HG03045 (cell line): ENCODE measurements around the gene C20orf202.

ENCODE experiments used
- ATAC-seq: cut with Tn5 transposase; IDR thresholded peaks from one replicate; pipeline ENCODE4 v1.9.1; 2021; ENCODE audit warnings: mild to moderate bottlenecking, moderate library complexity; ENCODE audit not compliant: unreplicated experiment

The C20orf202 gene

DNA sequence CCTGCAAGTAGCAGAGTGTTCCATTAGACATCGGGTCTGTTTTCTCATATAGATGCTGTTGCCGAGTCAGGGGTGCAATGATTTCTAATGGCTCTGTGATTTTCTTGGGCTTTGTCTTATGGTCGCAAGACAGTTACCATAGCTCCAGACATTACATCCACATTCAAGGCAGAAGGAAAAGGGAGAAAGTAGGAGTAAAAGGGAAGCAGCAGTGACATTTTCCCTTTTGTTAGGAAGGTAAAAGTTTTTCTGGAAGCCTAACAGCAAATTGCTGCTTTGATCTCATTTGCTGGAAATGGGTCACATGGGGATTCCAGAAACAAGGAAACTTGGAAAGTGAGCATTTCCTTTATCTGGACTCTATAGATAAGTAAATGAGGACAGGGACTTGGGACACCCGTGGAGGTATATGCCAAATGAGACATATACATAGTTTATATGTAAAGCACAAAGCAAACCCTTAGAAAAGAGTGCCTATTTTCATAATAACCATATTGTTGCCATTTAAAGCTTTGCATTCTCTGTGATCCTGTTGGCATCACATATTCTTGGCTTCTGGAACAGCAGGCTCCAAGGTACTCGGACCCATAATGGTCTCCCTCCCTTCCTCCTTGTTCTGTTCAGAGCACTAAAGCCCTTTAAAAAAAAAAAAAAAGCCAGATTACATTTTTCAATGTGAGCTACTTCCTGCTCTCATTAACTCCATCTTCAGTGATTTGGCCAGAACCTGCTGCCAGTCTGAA, at the start of gene C20orf202:
C20orf202 (plus strand) TSS at position 693 of the 743 bp plus-strand sequence. CDS start 132 bp downstream, outside the sequence.
- ATAC-seq: no peak

DNA sequence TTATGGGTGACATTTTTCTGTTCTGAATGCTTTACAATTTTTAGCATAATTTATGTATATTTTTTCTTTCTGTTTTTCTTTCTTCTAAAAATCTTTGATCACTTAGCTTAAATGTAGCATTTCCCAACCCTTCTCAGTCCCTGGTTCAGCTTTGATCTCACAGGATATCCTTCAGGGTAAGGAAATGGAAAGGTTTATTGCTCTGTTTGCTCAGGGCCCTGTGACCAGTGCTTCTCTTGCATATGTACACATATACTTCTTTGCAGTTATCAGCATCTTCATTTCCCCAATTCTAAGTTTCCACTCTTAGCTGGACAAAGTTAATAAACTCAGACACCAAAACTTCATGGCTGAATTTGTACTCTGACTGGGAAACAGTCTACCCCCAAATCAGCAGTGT, 49.0 kb upstream of the C20orf202 start:
- ATAC-seq: no peak

GRCh38 chr20:1154691-1155090, 48.6 kb upstream of the C20orf202 start:
- no peak for ATAC-seq

DNA sequence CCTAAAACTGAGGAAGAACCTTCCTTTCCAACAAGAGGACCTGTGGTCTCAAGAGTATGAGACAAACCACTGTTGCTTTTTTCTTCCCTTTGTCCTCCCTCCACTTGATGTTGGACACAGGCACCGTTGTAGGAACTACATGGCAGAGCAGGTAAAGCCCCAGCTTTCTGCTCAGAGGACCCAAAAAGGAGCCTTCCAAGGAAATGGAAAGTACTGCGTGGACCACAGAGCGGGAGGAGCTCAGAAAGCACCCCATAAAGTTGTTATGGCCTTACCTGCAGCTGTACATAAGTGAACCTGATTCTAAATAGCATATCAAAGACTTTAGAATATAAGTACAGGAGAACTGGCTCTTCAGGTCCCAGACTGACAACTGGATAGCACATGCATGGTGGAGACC, 47.9 kb upstream of the C20orf202 start:
- ATAC-seq: no peak

DNA sequence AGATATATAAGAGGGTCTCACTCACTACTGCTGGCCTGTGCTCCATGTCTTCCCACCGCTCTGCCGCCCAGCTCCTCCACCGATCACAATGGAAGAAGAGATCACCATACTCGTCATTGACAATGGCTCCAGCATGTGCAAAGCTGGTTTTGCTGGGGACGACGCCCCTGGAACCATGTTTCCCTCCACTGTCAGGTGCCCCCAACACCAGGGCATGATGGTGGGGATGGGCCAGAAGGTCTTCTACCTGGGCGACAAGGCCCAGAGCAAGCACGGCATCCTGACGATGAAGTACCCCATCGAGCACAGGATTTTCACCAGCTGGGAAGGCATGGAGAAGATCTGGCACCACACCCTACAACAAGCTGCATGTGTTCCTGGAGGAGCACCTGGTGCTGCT, 42.8 kb upstream of the C20orf202 start:
- ATAC-seq: no peak

DNA sequence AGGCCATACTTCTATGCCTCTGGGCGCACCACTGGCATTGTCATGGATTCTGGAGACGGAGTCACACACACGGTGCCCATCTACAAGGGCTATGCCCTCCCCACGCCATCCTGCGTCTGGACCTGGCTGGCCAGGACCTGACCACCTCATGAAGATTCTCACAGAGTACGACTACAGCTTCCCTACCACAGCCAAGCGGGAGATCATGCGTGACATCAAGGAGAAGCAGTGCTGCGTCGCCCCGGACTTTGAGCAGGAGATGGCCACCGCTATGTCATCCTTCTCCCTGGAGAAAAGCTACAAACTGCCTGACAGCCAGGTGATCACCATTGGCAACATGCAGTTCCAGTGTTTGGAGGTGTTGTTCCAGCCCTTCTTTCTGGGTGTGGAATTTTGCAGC, 42.3 kb upstream of the C20orf202 start:
- ATAC-seq: no peak

GRCh38 chr20:1163105-1163504, 40.1 kb upstream of the C20orf202 start:
- no peak for ATAC-seq

DNA sequence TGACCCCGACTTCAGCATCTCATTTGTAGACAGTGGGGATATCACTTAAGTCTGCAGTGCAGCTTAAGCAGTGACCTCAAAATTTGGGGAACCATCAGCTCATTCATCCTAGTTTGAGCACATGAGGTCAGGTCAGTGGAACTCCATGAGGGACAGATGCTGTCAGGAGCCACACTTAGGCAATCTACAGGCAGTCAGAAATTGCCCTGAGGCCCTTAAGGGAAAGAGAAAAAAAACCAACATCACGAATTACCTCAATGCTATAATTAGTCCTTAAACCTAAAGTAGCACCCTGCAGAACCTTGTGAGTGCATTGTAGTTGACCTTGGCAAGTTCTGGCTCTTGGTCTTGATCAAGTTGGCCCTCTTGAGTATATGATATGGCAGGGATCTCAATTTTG, 39.6 kb upstream of the C20orf202 start:
- no peak for ATAC-seq

DNA sequence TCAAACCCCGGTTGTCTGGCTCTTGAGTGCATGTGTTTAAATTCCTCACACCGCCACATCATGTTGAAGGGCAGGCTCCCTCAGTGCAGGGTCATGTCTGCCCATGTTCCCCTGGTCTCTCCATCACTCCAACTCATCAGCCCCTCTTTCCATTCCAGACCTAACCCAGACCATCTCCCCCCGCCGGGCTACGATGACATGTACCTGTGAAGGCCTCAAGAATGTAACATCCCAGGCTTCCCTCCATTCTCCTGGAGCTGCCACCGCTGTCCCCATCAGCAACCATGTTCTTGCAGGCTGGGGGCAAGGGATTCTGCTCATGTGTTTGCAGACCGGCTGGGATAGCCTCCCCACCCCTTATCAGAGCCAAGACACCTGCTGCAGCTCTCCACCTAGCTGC, 38.4 kb upstream of the C20orf202 start:
- ATAC-seq: no peak

- ATAC-seq: no peak
Observed at GRCh38 chr20:1165521-1165920, 37.7 kb upstream of the C20orf202 start.

DNA sequence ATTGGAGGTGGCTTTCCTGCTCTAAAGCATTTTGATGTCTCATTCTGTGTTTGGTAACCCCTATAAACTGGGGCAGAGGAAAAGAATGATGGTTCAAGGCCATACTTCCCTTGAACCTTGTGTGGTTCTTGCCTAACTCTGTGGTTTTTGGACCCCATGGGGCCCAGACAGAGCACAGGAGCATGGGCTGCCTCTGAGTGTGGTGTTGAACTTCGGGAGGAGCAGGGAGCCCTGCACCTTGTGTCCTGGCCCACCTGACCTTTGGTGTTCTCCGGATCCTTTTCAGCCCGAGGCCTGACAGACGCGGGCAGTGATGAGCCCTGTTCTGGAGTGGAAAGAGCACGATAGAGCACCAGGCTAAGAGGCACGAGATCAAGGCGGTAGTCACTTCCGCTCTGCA, 37.3 kb upstream of the C20orf202 start:
- ATAC-seq: no peak

GRCh38 chr20:1166948-1167720, 36.1 kb upstream of the C20orf202 start:
- ATAC-seq: no peak

- ATAC-seq: no peak
Observed at GRCh38 chr20:1169224-1169623, 34.0 kb upstream of the C20orf202 start.

GRCh38 chr20:1171461-1172093, 31.7 kb upstream of the C20orf202 start:
- no peak for ATAC-seq

GRCh38 chr20:1173698-1174097, 29.6 kb upstream of the C20orf202 start:
- ATAC-seq: no peak

DNA sequence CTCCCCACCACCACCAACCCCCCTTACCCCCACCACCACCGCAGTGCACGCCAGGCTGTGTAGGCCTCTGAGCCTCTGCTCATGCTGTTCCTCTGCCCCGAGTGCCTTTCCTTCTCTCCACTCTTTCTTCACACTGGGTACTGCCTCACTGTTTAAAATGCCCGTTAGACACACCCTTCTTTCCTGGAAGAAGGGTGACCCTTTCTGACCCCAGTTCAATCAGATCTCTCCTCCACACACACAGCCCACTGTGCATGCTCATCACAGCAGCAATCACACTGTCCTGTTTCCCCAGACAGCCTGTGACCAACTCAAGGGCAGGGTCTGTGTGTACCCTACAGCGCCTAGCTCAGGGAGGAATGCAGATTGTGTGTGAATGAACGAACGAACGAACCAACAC, 28.5 kb upstream of the C20orf202 start:
- ATAC-seq: no peak

DNA sequence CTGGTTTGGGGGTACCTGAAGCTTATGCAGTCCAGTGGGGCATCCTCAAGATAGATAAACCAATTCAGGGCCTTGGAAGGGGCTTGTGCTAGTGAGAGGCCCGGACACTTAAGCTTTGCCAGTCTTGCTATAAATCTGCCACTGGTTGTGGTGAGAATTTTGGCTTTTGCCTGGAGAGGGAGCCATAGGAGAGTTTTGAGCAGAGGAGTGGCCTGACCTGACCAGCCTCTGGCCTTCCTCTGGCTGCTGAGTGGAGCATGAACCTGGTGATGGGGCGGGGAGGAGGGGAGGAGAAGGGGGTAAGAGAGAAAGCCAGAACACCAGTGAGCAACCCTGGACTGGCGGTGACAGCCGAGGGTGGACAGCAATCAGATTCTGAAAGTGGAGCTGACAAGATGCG, 25.6 kb upstream of the C20orf202 start:
- ATAC-seq: no peak

DNA sequence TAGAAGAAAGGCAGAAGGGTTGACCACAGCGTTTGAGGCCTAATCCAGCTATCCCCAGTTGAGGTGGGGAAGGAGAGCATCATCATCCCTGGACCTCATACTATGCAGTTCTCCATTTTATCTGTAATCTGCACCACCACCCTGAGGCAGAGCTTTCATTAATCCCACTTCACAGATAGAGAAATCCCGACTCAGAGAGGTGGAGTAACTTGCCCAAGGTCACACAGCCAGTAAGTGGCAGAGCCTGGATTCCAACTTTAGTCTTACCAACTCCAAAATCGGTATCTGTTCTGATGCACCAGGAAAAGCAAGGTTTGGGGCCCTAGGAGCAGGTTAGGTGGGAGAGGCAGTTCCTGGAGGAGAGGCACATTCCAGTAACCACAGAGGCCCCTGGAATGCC, 25.2 kb upstream of the C20orf202 start:
- ATAC-seq: no peak

DNA sequence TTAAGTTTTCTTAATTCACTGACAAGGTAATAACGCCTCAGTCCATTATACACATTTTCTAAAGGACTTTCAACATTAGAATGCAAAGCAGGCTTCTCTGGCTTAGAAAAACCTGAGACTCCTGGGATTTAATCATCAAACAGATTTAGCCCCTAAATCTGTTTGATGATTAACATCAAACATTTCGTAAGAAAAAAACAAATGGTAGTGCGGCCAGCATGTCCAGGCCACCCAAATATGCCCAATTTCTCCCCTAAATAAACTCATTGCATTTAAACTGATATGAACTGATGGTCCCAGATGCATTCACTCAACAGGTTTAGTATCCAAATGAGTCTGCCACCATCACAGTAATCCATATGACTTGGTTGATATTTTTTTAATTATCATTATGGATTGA, 24.6 kb upstream of the C20orf202 start:
- ATAC-seq: no peak

GRCh38 chr20:1180949-1181348, 22.3 kb upstream of the C20orf202 start:
- no peak for ATAC-seq

- no peak for ATAC-seq
Observed at GRCh38 chr20:1182106-1182505, 21.1 kb upstream of the C20orf202 start.

GRCh38 chr20:1183153-1183552, 20.1 kb upstream of the C20orf202 start:
- ATAC-seq: no peak
